NCI-H2171 (cell line): Measurements from ENCODE around the gene OVAAL.

ENCODE experiments used
- DNase-seq: peaks from one replicate; lab custom pipeline; 2025; lab: John Stamatoyannopoulos, UW

OVAAL gene

DNA sequence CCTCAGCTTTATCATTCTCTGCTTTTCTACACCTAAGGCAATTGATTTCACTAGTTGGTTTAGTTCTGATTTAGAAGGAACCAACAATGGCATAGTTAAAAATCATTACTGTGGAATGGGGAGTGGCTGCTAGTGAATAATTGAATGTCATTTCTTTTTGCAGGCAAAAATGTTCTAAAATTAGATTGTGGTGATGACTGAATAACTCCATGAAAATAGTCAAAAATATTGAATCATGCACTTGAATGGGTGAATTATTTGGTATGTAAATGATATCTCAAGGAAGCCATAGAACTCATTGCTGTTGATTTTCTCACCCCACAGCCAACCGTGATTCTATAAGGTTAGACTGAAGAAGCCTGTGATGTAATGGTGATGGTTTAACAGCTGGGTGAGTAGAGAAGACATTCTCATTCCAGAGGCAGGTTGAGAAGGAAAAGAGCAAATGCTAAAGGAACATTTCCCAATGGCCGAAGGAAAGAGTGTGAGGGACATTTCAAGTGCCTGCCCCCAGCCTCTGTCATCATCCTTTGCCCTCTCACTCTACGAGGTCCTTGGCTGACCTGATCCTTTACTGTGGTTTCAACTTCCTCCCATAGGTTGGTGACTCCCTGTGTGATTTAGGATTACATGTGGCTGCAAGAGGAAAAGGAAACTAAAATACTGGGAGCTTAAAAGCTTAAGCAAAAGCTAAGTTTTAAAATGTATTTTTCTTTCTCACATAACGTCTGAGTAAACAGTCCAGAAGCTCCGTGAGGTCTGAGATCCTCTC, 12.5 kb downstream of the OVAAL start:
- no peak for DNase-seq

DNA sequence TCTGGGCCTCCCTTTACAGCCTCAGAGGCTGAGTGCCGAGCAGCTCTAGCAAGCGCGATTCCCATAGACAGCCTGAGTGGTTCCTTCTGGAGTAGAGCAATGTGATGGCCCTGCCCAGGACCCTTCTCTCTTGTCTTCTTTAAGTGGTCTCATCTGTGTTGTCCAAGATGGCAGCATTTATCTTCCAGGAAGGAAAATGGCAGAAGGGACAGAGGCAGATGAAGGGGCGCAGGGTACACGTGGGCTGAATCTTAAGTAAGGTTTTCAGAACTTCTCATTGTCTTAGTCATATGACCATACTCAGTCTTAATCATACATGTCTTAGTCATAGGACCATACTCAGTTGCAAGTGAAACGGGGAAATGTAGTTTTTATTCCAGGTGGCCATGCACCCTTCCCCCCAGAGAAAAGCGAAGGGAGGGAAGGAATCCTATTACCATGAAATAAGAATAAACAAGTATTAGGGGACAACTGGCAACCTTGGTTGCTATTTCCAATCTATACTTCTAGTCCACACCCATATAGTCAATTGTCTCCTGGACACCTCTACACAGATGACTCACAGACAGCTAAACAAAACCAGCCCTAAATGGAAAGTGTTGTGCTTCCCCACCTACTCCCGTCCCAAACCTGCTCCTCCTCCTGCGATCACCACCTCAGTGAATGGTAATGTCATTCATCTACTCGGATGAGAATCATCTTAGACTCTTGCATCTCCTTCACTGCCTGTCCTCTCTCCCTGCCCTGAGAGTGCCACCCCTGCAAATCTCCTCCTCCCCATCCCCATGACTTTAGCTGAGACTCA, 13.3 kb downstream of the OVAAL start:
- no peak for DNase-seq

DNA sequence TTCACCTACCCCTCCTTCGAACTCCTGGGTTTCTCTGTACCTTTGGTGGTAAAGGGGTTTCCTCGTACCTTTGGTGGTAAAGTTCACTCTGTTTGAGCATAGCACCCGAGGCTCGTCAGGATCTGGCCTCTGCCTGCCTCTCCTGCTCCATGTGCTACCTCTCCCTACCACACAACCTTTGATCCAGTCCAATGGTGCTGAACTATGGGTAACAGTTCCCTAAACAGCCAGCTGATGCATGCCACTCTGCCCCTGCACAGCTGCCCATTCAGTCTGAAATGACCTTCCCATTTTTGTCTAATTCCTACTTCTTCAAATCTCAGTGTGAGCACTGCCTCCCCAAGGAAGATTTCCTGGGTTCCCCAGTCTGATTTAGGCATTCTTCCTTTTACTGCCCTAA, 14.0 kb downstream of the OVAAL start:
- no peak for DNase-seq

- no peak for DNase-seq
Measured at GRCh38 chr1:180574031-180574713, 15.4 kb downstream of the OVAAL start.

GRCh38 chr1:180577361-180577760, 18.6 kb downstream of the OVAAL start:
- DNase-seq, result no peak

- DNase-seq, result no peak
Measured at GRCh38 chr1:180579961-180580611, 21.3 kb downstream of the OVAAL start.

DNA sequence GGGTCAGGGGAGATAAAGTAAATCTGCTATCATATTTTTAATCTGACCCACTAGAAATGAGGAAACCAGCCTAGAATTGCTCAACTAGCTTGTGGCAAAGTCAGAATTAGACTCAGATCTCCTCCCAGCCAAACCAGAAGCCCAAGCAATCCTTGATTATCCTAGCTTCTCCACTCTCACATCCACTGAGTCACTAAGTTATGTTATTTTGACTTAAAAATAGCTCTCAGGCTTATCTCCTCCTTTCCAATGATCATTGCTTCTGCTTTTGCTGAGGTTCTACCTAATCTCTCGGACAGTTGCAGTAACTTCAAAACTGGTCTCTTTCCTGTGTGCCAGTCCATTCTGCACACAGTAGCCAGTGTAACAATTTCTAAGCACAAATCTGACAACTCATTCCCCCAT, 22.9 kb downstream of the OVAAL start:
- DNase-seq, result no peak

DNA sequence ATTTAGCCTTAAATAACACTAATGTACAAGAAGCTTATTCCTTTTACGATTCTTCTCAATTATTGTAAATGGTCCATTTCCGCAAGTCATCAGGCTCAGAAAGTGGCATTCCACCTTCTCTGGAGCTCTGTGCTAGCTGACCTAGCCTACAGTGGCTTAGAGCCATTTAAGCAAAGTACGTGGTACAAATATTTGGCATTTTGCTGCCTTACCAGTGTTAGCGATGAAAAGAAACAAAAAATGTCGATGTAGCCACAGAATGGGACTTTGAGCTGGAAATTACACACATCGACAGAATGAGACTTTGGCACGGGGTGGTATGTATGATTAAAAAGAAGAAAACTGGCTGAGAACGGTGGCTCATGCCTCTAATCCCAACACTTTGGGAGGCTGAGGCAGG, 26.1 kb downstream of the OVAAL start:
- no peak for DNase-seq

GRCh38 chr1:180585994-180586359, 27.2 kb downstream of the OVAAL start:
- DNase-seq, result no peak

- DNase-seq, result peak; percentile 44
Measured at GRCh38 chr1:180586671-180587155, 27.9 kb downstream of the OVAAL start.

GRCh38 chr1:180588121-180588520, 29.4 kb downstream of the OVAAL start:
- DNase-seq, result no peak

- no peak for DNase-seq
Measured at GRCh38 chr1:180590889-180591288, 32.1 kb downstream of the OVAAL start.

GRCh38 chr1:180593382-180593781, 34.6 kb downstream of the OVAAL start:
- DNase-seq, result no peak

DNA sequence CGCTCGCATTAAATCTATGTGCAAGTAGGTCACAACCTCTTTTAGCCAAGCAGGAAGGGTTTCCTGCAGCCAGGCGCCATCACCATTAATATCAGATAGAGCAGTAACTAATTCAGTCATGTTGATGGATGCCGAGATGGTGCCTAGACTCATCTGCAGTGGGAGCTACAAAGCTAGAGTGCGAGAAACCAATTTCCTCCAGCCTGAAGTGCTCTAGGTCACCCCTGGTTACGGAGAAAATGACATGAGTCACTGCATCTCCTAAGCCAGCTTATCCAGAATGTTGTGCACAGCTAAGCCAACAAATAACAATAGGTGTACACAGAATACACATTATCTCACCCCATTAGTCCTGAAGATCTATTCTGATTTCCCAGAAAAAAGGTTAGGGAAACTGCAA, 36.0 kb downstream of the OVAAL start:
- DNase-seq, result no peak

DNA sequence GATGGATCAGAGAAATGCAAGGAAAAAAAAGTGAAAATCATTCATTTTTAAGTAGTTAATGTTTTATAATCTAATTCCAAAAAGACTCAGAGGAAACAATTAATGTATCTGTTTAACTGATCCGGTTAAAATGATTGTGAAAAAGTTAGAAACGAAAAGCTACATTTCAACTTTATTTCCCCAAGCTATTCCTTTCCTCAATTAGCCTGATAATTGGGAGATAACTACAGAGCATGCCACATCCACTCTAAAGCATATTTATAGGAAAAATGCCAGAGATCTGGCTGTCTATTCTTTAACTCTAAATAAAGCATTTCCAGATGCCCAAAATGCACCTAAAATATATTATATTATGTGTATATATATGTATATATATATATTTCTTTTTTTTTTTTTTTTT, 37.2 kb downstream of the OVAAL start:
- DNase-seq, result no peak

- no peak for DNase-seq
Measured at GRCh38 chr1:180597520-180597919, 38.8 kb downstream of the OVAAL start.

DNA sequence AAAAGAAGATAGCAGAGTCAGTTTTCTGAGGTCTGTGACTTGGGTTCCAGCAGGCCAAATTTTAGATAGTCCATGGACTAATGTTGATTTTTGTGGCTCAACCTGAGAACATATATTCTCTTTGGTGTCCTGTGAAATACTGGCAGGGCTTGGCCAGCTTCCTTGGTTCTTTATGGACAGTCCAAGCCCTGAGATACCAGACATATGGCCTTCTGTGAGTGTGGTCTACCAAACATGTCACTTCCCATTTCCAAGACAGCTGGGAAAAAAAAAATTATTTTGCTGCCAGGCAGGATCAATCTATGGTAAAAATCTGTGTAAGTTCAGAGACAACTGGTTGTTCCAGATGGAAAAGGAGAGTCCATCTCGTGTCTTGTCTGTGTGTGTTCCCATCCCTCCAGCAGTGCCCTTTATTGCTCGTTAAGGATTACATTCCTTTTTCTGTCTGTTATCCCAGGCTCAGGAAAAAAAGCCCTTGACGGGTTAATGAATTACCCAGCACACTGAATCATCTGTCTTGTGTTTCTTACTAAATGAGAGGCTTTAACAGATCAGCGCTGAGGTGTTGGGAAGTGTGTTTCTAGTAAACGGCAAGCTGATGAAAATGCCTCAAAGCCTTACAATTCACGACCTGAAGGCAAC, 39.7 kb downstream of the OVAAL start:
- DNase-seq, result no peak

GRCh38 chr1:180600343-180600742, 41.6 kb downstream of the OVAAL start:
- DNase-seq, result no peak

- no peak for DNase-seq
Measured at GRCh38 chr1:180601512-180601911, 42.7 kb downstream of the OVAAL start.

DNA sequence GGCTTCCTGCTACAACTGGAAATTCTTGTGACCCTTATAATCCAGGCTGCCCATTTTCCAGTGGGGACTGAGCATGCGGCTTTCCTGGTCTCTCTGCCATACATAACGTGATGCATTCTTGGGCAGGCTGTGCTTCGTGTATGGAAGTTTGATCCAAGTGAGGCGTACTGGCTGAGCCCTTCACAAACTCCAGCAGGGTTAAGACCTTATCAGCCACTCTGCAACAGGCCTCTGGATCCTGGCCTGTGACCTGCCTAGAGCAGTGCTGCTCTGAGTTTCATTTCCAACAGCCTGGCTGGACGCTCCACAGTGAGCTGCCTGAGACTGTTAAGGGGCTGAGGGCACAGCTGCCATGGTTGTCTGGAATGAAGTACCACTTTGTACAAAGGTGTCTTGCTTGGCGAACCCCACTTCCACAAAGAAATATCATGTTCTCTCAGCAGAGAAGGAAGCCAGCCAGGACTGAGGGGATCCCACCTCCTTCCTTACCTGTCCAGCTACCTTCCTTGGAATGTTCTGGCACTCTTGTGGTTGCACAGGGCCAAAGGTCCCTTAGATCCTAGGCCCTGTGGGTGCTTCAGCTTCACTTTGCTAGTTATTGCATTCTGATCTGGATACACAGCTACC, 44.6 kb downstream of the OVAAL start:
- DNase-seq, result no peak

DNA sequence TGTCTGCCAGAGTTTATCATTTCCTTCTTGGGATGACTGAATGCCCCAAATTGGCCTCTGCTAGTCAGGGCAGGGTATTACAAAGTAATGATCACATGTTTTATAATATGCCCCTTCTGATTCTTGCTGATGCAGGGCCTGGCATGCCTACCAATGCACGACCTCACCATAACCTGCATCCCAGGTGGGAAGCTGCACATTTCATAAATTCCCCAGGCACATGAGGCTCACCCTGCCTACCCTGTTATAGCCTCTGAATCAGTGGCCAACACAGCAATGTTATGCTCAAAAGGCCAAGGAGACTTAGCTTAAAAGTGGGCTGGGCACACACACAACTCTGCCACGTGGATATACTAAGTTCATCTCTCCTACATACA, 45.1 kb downstream of the OVAAL start:
- DNase-seq, result no peak
